ENCODE measurements around the gene ZNF33B. TPM values are rescaled to one million over a fixed set of nuclear protein-coding genes. Genes with fewer than 3 reads are reported as not detected.

The ZNF33B gene
- total RNA-seq, 1 experiment from 2014 or later: 43.2 TPM

GRCh38 chr10:42609872-42610271, 28.5 kb downstream of the ZNF33B start:
- intact Hi-C loops (cut with micrococcal nuclease; ENCODE audit: unreplicated experiment): no loop called here
- peaks cover 2% of the 10 kb centered on the region for H3K36me3 ChIP-seq (ENCODE audit: control insufficient read depth, insufficient read depth, low read length)

GRCh38 chr10:42598249-42598873, 40.0 kb downstream of the ZNF33B start:
- no peak for TF ChIP-seq CTCF (IDR thresholded peaks at IDR 0.05; ENCODE audit: insufficient read depth in 1 of 2, low read depth in 1 of 2, low read length in 1 of 2, severe bottlenecking in 1 of 2, unreplicated experiment in 1 of 2)
- no TSS peak for BruUV-seq (replicated peaks)
- Histone ChIP-seq H3K27me3 (replicated peaks; ENCODE audit: control insufficient read depth, insufficient read depth, low read length) (no peaks in the 10 kb centered on the region), H3K36me3 (ENCODE audit: control insufficient read depth, insufficient read depth, low read length) (peaks cover 4% of the 10 kb centered on the region), H3K4me1 (no peaks in the 10 kb centered on the region), H3K4me3 (ENCODE audit: low read depth, low read length) (no peak overlapping the region), H3K9me3 (peaks cover 13% of the 10 kb centered on the region)
- intact Hi-C loops (cut with micrococcal nuclease; ENCODE audit: unreplicated experiment): no loop called here
- DNase-seq: no peak
- H3K27ac Mint-ChIP-seq (ENCODE audit: unreplicated experiment): no peak overlapping the region
- H3K4me1 Mint-ChIP-seq (ENCODE audit: low read depth, unreplicated experiment): no peaks in the 10 kb centered on the region
- CTCF ChIA-PET: no interaction called here
- peaks cover 48% of the 10 kb centered on the region for H3K9me3 Mint-ChIP-seq (ENCODE audit: unreplicated experiment)
- POLR2A ChIA-PET: no interaction called here
- H3K27me3 Mint-ChIP-seq (ENCODE audit: insufficient read depth, unreplicated experiment): no peaks in the 10 kb centered on the region
- H3K4me3 Mint-ChIP-seq (ENCODE audit: unreplicated experiment): no peak overlapping the region
- peaks cover 63% of the 10 kb centered on the region for H3K36me3 Mint-ChIP-seq (ENCODE audit: insufficient read depth, unreplicated experiment)

More at GRCh38 chr10:42609872-42610271, 28.5 kb downstream of the ZNF33B start:
- Mint-ChIP-seq H3K4me1 (ENCODE audit: low read depth, unreplicated experiment) (no peaks in the 10 kb centered on the region), H3K36me3 (ENCODE audit: insufficient read depth, unreplicated experiment) (peaks cover 54% of the 10 kb centered on the region), H3K9me3 (ENCODE audit: unreplicated experiment) (no peaks in the 10 kb centered on the region), H3K4me3 (ENCODE audit: unreplicated experiment) (no peak overlapping the region), H3K27ac (ENCODE audit: unreplicated experiment) (no peak overlapping the region), H3K27me3 (ENCODE audit: insufficient read depth, unreplicated experiment) (no peaks in the 10 kb centered on the region)
- no TSS peak for BruUV-seq (replicated peaks)
- CTCF ChIA-PET: no interaction called here
- no peak for DNase-seq
- Histone ChIP-seq H3K4me1 (no peaks in the 10 kb centered on the region), H3K27me3 (replicated peaks; ENCODE audit: control insufficient read depth, insufficient read depth, low read length) (no peaks in the 10 kb centered on the region), H3K4me3 (ENCODE audit: low read depth, low read length) (no peak overlapping the region), H3K9me3 (no peaks in the 10 kb centered on the region)
- no peak for TF ChIP-seq CTCF (IDR thresholded peaks at IDR 0.05; ENCODE audit: insufficient read depth in 1 of 2, low read depth in 1 of 2, low read length in 1 of 2, severe bottlenecking in 1 of 2, unreplicated experiment in 1 of 2)
- POLR2A ChIA-PET: no interaction called here

GRCh38 chr10:42596196-42596595, 42.2 kb downstream of the ZNF33B start:
- Histone ChIP-seq H3K36me3 (ENCODE audit: control insufficient read depth, insufficient read depth, low read length) (peaks cover 4% of the 10 kb centered on the region), H3K27me3 (replicated peaks; ENCODE audit: control insufficient read depth, insufficient read depth, low read length) (no peaks in the 10 kb centered on the region), H3K9me3 (peaks cover 21% of the 10 kb centered on the region), H3K4me1 (no peaks in the 10 kb centered on the region), H3K4me3 (ENCODE audit: low read depth, low read length) (no peak overlapping the region)
- Mint-ChIP-seq H3K27ac (ENCODE audit: unreplicated experiment) (no peak overlapping the region), H3K4me3 (ENCODE audit: unreplicated experiment) (no peak overlapping the region), H3K27me3 (ENCODE audit: insufficient read depth, unreplicated experiment) (no peaks in the 10 kb centered on the region), H3K4me1 (ENCODE audit: low read depth, unreplicated experiment) (no peaks in the 10 kb centered on the region), H3K9me3 (ENCODE audit: unreplicated experiment) (peaks cover 60% of the 10 kb centered on the region), H3K36me3 (ENCODE audit: insufficient read depth, unreplicated experiment) (peaks cover 67% of the 10 kb centered on the region)
- POLR2A ChIA-PET: no interaction called here
- no peak for TF ChIP-seq CTCF (IDR thresholded peaks at IDR 0.05; ENCODE audit: insufficient read depth in 1 of 2, low read depth in 1 of 2, low read length in 1 of 2, severe bottlenecking in 1 of 2, unreplicated experiment in 1 of 2)
- CTCF ChIA-PET: no interaction called here
- no peak for DNase-seq
- BruUV-seq (replicated peaks): no TSS peak
- intact Hi-C loops (cut with micrococcal nuclease; ENCODE audit: unreplicated experiment): no loop called here
